Coronary artery (tissue), 2 donors: ENCODE data around the gene KCNH1.
"Not testable (repeated sequence)": the region's sequence is repeated elsewhere in the genome, so short reads cannot be mapped to it uniquely, and the experiment has no call there.

Experiments used
- DNase-seq: peaks from one replicate; pipeline ENCODE4 v3.0.0-alpha.2; 2017; ENCODE audit warnings: low spot score
- H3K27ac ChIP-seq, 2 donors: fragments of 200-600 bp; sonication (generic); one replicate each; pipeline ENCODE4 v1.5.1; 2016 to 2019
- H3K4me3 ChIP-seq: fragments of 200-600 bp; sonication (generic); 2 replicates; pipeline ENCODE4 v1.5.1; 2016; ENCODE audit warnings: mild to moderate bottlenecking, moderate library complexity
- TF ChIP-seq, protein P1 (sequence below): fragments of 200-600 bp; sonication (generic); IDR thresholded peaks from one replicate; pipeline ENCODE4 v1.5.1; 2019; ENCODE audit warnings: antibody characterized with exemption

KCNH1 gene

DNA sequence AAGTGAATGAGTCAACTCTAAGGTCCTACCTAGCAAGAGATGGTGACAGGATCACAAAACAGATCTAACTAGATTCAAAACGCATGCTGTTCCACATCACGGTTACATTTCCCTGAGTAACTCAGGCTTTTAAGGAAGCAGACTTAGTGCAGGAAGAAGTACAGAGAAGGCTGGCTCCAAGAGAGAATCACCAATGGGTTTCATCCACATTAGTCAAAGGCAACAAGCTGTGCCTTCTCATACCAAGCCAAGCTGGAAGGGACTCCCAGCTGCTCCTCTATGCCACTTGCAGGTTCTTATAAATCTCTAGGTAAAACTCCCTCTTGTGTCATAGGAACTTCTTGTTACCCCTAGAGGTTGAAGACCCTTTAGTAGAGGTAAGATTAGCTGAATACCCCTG is 109.0 kb downstream of the KCNH1 start:
- no peak overlapping the region for H3K27ac ChIP-seq
- no peak overlapping the region for H3K4me3 ChIP-seq
- TF ChIP-seq, protein P1, sequence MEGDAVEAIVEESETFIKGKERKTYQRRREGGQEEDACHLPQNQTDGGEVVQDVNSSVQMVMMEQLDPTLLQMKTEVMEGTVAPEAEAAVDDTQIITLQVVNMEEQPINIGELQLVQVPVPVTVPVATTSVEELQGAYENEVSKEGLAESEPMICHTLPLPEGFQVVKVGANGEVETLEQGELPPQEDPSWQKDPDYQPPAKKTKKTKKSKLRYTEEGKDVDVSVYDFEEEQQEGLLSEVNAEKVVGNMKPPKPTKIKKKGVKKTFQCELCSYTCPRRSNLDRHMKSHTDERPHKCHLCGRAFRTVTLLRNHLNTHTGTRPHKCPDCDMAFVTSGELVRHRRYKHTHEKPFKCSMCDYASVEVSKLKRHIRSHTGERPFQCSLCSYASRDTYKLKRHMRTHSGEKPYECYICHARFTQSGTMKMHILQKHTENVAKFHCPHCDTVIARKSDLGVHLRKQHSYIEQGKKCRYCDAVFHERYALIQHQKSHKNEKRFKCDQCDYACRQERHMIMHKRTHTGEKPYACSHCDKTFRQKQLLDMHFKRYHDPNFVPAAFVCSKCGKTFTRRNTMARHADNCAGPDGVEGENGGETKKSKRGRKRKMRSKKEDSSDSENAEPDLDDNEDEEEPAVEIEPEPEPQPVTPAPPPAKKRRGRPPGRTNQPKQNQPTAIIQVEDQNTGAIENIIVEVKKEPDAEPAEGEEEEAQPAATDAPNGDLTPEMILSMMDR, result no peak
- no peak for DNase-seq

DNA sequence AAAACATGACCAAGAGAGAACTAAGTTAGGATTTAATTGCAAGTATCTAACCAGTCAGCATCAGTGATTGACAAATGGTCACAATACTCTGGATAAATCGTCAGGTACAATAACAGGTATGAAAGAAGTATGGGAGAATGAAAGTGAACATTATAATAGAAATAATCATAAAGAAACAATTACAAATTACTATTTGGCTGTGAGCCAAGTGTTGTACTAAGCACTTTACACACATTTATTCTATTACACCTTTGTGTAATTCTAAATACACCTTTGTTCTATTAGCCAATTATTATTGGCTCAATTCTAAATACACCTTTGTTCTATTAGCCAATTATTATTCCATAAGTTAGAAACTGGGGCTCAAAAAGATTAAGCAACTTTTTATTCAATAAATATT is 114.7 kb downstream of the KCNH1 start:
- Histone ChIP-seq H3K27ac (no peak overlapping the region), H3K4me3 (no peak overlapping the region)
- TF ChIP-seq, protein P1, result no peak
- no peak for DNase-seq

DNA sequence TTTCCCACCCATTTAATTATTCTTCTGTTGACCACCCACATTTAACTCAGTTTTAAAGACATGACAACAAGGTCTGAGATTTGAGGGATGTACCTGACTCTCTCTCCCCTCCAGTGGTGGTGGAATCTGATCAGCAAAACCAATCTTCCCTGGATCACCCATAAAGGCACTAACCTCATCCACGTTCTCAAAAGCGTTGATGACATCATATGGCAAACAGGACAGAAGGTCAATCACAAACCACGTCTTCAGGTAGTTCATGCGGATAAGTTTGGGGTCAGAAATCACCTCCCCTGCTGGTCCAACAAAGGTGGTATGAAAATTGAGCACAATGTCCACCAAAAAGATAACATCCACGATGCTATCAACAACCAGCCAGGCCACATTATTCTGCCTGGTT is 115.3 kb downstream of the KCNH1 start:
- H3K27ac ChIP-seq, result no peak overlapping the region
- DNase-seq, result no peak
- TF ChIP-seq, protein P1, result no peak
- no peak overlapping the region for H3K4me3 ChIP-seq

DNA sequence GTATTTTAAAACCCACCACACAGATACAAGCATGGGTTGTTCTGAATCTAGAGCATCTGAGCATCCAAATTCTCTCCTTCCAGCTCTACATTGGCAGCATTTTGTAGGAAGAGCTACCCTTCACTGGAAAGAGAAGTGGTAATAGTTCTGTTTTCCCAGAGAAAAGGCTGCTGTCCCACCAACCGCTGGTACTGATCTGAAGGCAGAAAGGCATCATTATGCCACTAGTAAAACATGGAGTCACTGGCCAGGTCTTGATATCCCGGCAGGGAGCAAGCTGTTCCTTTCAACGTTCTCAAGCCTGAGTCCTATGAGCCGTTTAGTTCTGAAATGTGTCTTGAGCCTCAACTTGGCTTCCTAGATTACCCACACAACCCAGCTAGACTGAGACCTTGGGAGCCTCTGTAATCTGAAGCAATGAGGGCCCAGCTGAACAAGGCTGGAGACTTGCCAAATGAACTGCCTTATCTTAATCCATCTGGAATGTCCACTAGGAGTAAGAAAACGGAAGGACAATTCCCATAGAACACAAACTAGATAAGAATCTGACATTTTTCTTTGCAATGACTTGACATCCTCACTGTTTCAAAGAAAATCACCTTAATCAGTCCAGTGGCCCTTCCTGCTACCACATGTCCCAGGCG is 116.8 kb downstream of the KCNH1 start:
- H3K27ac ChIP-seq, result no peak overlapping the region
- no peak overlapping the region for H3K4me3 ChIP-seq
- DNase-seq, result no peak
- TF ChIP-seq, protein P1, result no peak

DNA sequence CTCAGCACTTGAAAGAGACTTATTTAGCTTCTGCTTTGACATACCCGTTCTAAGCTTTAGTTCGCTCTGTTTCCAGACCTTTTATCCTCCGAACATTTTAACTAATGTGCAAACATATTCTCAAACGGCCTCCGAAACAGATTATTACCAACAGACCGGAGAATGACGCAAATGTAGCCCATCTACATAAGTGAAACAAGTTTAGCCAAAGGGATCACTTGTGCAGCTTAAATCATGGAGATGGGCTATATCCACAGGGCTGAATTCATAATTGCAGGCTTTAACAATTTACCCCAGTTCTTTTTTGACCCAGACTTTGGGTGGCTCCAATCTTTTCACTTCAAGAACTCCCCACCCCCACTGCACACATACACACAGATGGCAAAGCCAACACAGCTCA is 119.7 kb downstream of the KCNH1 start:
- Histone ChIP-seq H3K4me3 (no peak overlapping the region), H3K27ac (no peak overlapping the region)
- no peak for DNase-seq
- TF ChIP-seq, protein P1, result no peak

DNA sequence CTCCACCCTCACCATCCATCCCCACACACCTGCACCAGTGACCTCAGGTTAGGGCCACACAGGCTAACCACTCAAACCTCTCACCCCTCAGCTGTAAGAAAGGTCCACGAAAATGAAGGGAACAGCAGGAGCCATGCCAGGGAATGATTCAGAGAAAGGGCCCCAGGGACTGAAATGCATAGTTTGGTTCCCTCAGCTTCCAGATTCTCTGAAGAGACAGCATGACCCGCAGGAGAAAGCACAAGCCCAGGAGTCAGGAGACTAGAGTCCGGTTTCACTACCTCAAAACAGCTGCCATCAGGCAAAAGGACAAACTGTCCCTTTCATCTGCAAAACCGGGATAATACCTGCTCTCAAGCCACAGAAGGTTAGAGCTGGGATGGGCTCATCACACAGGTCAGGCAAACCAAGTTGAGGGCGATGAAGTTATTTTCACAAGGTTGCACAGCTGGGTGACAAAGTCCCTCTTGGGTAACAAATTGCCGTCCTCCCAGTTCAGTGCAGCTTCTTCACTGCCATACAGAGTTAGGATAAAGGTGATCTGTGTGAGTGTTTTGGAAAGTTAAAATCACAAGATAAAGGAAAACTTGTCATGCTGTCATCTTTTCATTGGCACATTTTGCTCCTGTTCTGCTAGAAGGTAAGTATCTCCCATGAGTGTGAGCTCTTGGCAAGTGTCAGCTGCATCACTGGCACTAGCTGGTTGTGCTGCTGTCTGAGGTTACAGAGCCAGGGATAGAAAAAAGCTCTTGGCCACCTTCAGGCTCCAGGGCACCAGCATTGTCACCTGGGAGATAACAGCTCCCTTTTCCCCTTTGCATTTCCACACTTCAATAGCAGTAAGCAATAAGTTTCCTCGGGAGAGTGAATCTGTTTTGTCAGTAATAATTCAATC is 120.4 kb downstream of the KCNH1 start:
- no peak for DNase-seq
- Histone ChIP-seq H3K27ac (no peak overlapping the region), H3K4me3 (no peak overlapping the region)
- TF ChIP-seq, protein P1, result no peak

DNA sequence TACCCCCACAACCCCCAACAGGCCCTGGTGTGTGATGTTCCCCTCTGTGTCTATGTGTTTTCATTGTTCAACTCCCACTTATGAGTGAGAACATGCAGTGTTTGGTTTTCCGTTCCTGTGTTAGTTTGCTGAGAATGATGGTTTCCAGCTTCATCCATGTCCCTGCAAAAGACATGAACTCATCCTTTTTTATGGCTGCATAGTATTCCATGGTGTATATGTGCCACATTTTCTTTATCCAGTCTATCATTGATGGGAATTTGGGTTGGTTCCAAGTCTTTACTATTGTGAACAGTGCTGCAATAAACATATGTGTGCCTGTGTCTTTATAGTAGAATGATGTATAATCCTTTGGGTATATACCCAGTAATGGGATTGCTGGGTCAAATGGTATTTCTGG is 122.8 kb downstream of the KCNH1 start:
- not testable (repeated sequence) for DNase-seq, H3K27ac ChIP-seq, H3K4me3 ChIP-seq
